ENCODE measurements around the gene ZNF609. TPM values are rescaled to one million over a fixed set of nuclear protein-coding genes. Genes with fewer than 3 reads are reported as not detected.

Gene ZNF609
- total and polyA plus RNA-seq, 4 donors, result 4.6 to 18.1 (median 8.0) TPM

- TF ChIP-seq, protein P1, sequence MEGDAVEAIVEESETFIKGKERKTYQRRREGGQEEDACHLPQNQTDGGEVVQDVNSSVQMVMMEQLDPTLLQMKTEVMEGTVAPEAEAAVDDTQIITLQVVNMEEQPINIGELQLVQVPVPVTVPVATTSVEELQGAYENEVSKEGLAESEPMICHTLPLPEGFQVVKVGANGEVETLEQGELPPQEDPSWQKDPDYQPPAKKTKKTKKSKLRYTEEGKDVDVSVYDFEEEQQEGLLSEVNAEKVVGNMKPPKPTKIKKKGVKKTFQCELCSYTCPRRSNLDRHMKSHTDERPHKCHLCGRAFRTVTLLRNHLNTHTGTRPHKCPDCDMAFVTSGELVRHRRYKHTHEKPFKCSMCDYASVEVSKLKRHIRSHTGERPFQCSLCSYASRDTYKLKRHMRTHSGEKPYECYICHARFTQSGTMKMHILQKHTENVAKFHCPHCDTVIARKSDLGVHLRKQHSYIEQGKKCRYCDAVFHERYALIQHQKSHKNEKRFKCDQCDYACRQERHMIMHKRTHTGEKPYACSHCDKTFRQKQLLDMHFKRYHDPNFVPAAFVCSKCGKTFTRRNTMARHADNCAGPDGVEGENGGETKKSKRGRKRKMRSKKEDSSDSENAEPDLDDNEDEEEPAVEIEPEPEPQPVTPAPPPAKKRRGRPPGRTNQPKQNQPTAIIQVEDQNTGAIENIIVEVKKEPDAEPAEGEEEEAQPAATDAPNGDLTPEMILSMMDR (IDR thresholded peaks at IDR 0.05; ENCODE audit: low read depth, low read length, missing input control), result no peak
- TF ChIP-seq SP1 (IDR thresholded peaks at IDR 0.05), result no peak
- TF ChIP-seq, protein P2, sequence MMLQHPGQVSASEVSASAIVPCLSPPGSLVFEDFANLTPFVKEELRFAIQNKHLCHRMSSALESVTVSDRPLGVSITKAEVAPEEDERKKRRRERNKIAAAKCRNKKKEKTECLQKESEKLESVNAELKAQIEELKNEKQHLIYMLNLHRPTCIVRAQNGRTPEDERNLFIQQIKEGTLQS (IDR thresholded peaks at IDR 0.05), result no peak
- TF ChIP-seq YY1 (IDR thresholded peaks at IDR 0.05), result no peak
- no peak for TF ChIP-seq HNF4A (conservative IDR thresholded peaks at IDR 0.05)
- TF ChIP-seq RXRA (IDR thresholded peaks at IDR 0.05), result no peak
- no peak for TF ChIP-seq EGR1 (IDR thresholded peaks at IDR 0.05; ENCODE audit: low read depth in 2 of 2)
- WGBS, result 100% methylated on average over 1 of the region's 1 CpG
- Histone ChIP-seq H3K9me3 (ENCODE audit: control insufficient read depth in 4 of 4, low read length in 3 of 4) (no peaks in the 10 kb centered on the region), H3K9ac (ENCODE audit: low read depth in 1 of 2, low read length in 2 of 2) (no peak overlapping the region), H3K4me3 (ENCODE audit: low read depth in 1 of 3, low read length in 3 of 3) (no peak overlapping the region), H3K4me1 (ENCODE audit: control insufficient read depth in 4 of 4, insufficient read depth in 4 of 4, low read length in 3 of 4) (peaks cover 0 to 8% (median 0%) of the 10 kb centered on the region in 4 donors), H3K27me3 (ENCODE audit: control insufficient read depth in 4 of 4, insufficient read depth in 4 of 4, low read length in 3 of 4) (no peaks in the 10 kb centered on the region), H3K36me3 (ENCODE audit: control insufficient read depth in 4 of 4, insufficient read depth in 3 of 4, low read depth in 1 of 4, low read length in 3 of 4) (no peaks in the 10 kb centered on the region), H3K27ac (ENCODE audit: low read depth in 1 of 2, low read length in 2 of 2) (no peak overlapping the region)
- DNase-seq (ENCODE audit: low spot score), result no peak
Observed at GRCh38 chr15:64617727-64618126, 157.3 kb downstream of the ZNF609 start.

DNA sequence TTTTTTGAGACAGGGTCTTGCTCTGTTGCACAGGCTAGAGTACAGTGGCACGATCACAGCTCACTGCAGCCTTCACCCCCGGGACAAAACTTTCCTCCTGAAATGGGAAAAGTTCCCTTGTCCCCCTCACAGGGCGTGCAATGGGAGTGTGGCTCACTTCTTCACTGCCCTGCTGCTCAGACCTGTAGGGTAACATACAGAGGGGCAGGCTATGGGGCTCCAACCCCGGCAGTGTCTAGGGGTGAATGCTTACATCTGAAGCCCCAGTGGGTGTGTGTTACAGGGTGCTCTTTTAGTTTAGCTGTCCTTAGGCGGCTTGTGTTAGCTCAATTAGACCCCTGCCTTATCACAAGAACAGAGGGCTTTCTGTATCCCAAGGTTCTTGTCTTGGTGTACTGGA is 157.8 kb downstream of the ZNF609 start:
- Histone ChIP-seq H3K36me3 (ENCODE audit: control insufficient read depth in 4 of 4, insufficient read depth in 3 of 4, low read depth in 1 of 4, low read length in 3 of 4) (no peaks in the 10 kb centered on the region), H3K27me3 (ENCODE audit: control insufficient read depth in 4 of 4, insufficient read depth in 4 of 4, low read length in 3 of 4) (no peaks in the 10 kb centered on the region), H3K9ac (ENCODE audit: low read depth in 1 of 2, low read length in 2 of 2) (no peak overlapping the region), H3K4me3 (ENCODE audit: low read depth in 1 of 3, low read length in 3 of 3) (no peak overlapping the region), H3K4me1 (ENCODE audit: control insufficient read depth in 4 of 4, insufficient read depth in 4 of 4, low read length in 3 of 4) (peaks cover 0 to 8% (median 0%) of the 10 kb centered on the region in 4 donors), H3K9me3 (ENCODE audit: control insufficient read depth in 4 of 4, low read length in 3 of 4) (no peaks in the 10 kb centered on the region), H3K27ac (ENCODE audit: low read depth in 1 of 2, low read length in 2 of 2) (no peak overlapping the region)
- WGBS, result 95% methylated on average over 5 of the region's 5 CpGs
- DNase-seq (ENCODE audit: low spot score), result no peak
- no peak for TF ChIP-seq RAD21 (IDR thresholded peaks at IDR 0.05)
- TF ChIP-seq RXRA (IDR thresholded peaks at IDR 0.05), result no peak
- no peak for TF ChIP-seq GABPA (IDR thresholded peaks at IDR 0.05 in 1 of 2, conservative IDR thresholded peaks at IDR 0.05 in 1 of 2)
- TF ChIP-seq FOXA2 (IDR thresholded peaks at IDR 0.05), result no peak
- no peak for TF ChIP-seq YY1 (IDR thresholded peaks at IDR 0.05)
- TF ChIP-seq, protein P2 (IDR thresholded peaks at IDR 0.05), result no peak
- TF ChIP-seq SP1 (IDR thresholded peaks at IDR 0.05), result no peak
- no peak for TF ChIP-seq TAF1 (conservative IDR thresholded peaks at IDR 0.05)
- TF ChIP-seq NR2F2 (IDR thresholded peaks at IDR 0.05), result no peak
- no peak for TF ChIP-seq EGR1 (IDR thresholded peaks at IDR 0.05; ENCODE audit: low read depth in 2 of 2)
- TF ChIP-seq, protein P1 (IDR thresholded peaks at IDR 0.05; ENCODE audit: low read depth, low read length, missing input control), result no peak
- no peak for TF ChIP-seq HNF4G (IDR thresholded peaks at IDR 0.05)
- no peak for TF ChIP-seq JUND (IDR thresholded peaks at IDR 0.05)
- no peak for TF ChIP-seq MAX (IDR thresholded peaks at IDR 0.05)

Measured in liver (tissue), 9 donors.